HG02798 (cell line): ENCODE measurements around the gene RERE.

Source experiments
- ATAC-seq: cut with Tn5 transposase; IDR thresholded peaks from one replicate; pipeline ENCODE4 v1.9.1; 2021; ENCODE audit warnings: mild to moderate bottlenecking; ENCODE audit not compliant: unreplicated experiment, poor library complexity

The RERE gene

GRCh38 chr1:8817412-8818324, at the start of gene RERE:
RERE (minus strand) TSS chr1:8817640.
- ATAC-seq: peak; percentile 98

GRCh38 chr1:8866792-8867415, 49.5 kb upstream of the RERE start:
- ATAC-seq: no peak

GRCh38 chr1:8866173-8866791, 48.8 kb upstream of the RERE start:
- no peak for ATAC-seq

GRCh38 chr1:8864713-8865344, 47.4 kb upstream of the RERE start:
- no peak for ATAC-seq

GRCh38 chr1:8863794-8864233, 46.4 kb upstream of the RERE start:
- no peak for ATAC-seq

- ATAC-seq: no peak
These were observed 45.7 kb upstream of the RERE start for GRCh38 chr1:8863138-8863537.

GRCh38 chr1:8862528-8862927, 45.1 kb upstream of the RERE start:
- no peak for ATAC-seq

GRCh38 chr1:8860738-8861516, 43.5 kb upstream of the RERE start:
- ATAC-seq: no peak

GRCh38 chr1:8858888-8859706, 41.7 kb upstream of the RERE start:
- ATAC-seq: no peak

- ATAC-seq: no peak
These were observed 40.8 kb upstream of the RERE start for GRCh38 chr1:8858112-8858668.

GRCh38 chr1:8856689-8857412, 39.4 kb upstream of the RERE start:
- no peak for ATAC-seq

GRCh38 chr1:8854240-8854639, 36.8 kb upstream of the RERE start:
- ATAC-seq: no peak

GRCh38 chr1:8851060-8851459, 33.6 kb upstream of the RERE start:
- ATAC-seq: no peak

GRCh38 chr1:8848663-8849386, 31.4 kb upstream of the RERE start:
- peak; percentile 74 for ATAC-seq

GRCh38 chr1:8847990-8848389, 30.6 kb upstream of the RERE start:
- ATAC-seq: no peak

GRCh38 chr1:8846263-8846662, 28.8 kb upstream of the RERE start:
- no peak for ATAC-seq
